ENCODE measurements around the gene PLXNB2.

GRCh38 chr22:50257041-50257440, 50.4 kb downstream of the PLXNB2 start:
- TF ChIP-seq CTCF (IDR thresholded peaks at IDR 0.05; ENCODE audit: low read depth, low read length, poor library complexity, severe bottlenecking) (no peak), EZH2phosphoT487 (IDR thresholded peaks at IDR 0.05; ENCODE audit: borderline replicate concordance, low read length) (no peak)
